ENCODE results near the gene KLF13.
A peak's percentile ranks its signal among the peaks of the same experiment; 100 is the strongest.
"Not testable (repeated sequence)": the region's sequence is repeated elsewhere in the genome, so short reads cannot be mapped to it uniquely, and the experiment has no call there.

Gene KLF13

GRCh38 chr15:31347067-31347975, 20.7 kb downstream of the KLF13 start:
- no peak for DNase-seq

DNA sequence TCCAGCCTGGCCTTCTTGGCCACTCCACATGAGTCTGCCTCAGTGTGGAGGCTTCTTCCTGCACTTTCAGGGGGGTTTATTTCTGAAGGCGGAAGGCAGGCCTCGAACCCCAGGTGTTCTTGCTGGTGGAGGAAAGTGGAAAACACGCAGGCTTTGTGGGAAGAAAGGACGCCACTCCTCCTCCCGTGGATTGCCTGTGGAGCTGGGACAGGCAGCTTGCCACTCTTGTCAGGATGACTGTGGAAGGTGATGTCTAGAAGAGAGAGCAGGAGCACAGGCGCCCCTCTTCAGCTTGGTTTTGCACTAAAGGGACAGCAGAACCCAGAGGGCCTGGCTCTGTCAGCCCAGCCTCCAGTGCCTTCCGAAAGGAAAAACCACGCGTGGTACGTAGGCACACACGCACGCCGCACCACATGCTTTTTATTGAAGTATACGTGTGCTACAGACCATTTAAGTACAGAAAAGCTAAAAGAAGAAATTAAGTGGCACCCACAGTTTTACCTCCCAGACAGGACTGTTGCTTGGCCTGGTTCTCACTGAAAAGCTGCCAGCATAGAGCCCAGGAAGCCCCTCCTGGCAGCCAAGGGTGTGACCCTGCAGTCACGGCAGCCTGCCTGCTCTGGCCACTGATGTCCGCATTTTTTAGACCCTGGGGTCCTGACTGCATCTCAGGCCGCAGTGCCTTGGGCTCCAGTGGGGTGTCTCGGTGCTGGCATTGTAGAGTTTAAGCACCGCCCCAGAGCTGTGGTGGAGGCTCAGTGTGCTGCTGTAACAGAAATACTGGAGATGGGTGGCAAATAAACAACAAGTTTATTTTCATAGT, 21.6 kb downstream of the KLF13 start:
- DNase-seq, result no peak

GRCh38 chr15:31349233-31350141, 22.9 kb downstream of the KLF13 start:
- DNase-seq, result no peak

- no peak for DNase-seq
Measured at GRCh38 chr15:31350771-31351170, 24.1 kb downstream of the KLF13 start.

GRCh38 chr15:31352339-31352751, 25.7 kb downstream of the KLF13 start:
- DNase-seq, result no peak

DNA sequence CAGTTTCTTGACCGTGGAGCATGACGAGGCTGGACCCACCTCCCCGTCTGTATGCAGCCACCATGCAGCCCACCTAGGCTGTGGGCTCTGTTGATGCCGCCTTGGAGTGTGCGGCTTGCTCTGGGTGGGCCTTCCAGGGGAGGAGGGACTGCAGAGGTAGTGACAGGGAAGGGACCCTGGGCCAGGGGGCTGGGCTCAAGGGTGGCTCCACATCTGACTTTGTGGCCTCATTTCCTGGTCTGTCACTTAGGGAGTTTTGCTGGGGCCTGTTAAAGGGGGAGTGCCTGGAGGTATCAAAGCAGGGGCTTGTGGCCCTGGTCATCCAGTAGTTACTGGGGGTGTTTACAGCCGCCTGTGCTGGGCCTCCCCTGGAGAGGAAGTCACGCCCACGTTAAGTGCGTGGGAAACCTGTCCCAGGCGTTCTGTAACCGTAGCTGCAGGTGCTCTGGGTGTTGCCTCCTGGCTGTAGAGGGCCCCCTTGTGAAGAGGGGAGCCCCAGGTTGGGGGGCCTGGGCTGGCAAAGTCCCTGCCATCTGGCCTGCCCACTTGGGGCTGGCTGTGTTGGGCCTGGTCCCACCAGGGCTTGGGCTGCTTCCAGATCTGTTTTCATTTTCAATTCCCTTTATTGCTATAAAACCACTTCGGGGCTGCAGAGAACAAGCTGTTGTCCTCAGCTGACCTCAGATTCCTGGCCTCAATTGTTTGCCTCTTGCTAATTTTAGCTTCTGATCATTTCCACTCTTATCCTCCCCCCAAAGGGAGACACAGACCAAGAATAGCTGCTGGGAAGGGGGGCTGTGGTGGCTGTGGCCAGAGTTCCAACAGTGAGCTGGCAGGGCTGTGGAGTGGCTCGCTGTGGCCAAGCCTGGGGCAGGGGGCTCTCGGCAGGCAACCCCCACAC, 26.5 kb downstream of the KLF13 start:
- peak; percentile 65 for DNase-seq

DNA sequence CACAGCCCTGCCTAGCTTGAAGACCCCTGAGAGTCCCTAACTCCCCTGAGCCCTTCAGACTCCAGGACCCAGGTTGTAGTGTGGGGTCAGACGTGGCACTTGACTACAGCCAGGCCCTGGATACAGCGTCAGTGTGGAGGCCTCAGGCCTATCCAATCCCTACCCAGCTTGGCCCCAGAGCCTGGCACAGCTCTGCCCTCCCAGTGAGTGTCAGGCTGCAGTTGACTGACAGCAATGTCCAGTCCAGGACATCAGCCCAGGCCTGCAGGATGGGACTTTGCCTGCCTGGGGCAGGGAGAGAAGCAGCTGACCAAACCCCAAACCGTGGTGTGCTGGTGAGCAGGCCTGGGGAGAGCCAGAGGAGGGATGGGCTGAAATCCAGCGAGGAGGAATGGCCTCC, 27.3 kb downstream of the KLF13 start:
- no peak for DNase-seq

- not testable (repeated sequence) for DNase-seq
Measured at GRCh38 chr15:31356097-31356496, 29.5 kb downstream of the KLF13 start.

DNA sequence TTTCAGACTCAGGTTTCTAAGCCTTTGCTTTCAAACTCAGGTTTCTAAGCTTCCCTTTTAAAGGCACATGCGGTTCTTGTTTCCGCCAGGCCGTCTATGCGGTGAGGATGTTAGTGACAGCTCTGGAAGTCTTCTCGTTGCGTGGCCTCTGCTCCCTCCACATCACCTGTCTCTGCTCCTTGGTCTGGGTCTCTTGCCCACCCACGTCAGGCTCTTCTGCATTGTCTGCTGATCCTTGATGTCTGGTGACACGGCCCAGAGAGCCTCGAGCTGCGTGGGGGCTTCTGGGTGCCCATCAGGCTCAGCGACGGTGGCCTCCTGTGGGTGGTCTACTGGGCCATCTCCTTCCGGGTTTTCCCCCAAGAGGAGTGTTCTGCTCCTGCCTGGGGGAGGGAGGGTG, 30.5 kb downstream of the KLF13 start:
- peak; percentile 62 for DNase-seq

GRCh38 chr15:31358163-31358562, 31.5 kb downstream of the KLF13 start:
- DNase-seq, result no peak

DNA sequence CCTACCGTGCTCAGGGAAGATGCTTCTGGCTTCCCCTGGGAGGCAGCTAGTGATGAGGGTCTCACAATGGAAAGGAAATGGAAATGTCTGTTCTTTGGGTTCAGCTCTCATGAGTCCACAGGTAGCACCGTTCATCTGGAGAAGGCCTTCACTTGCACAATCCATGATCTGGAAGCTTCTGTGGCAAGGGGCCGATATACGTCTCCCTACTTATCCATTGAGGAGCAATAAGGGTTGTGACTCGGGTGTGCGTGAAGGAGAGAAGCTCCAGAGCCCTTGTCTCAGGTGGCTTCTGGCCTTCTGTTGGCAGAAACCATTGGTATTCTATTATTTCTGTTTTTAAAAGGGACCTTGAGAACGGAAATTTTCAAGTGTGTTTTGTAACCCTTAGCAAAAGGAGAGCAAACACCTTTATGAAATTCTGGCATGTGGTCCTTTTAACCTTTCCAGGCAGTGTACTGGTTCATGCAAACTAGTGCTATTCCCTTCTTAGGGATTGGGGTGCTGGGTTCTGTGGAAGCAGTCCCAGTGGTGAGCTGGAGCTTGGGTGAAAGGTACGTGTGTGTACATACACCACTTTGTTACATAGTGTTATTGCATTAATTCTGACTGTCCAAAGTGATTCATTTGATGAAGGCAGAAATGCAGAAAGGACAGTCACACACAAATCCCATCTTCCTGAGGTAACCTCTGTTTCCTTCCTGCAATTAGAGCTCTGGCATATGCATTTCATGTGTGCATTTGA, 32.5 kb downstream of the KLF13 start:
- peak; percentile 8 for DNase-seq

GRCh38 chr15:31359702-31360111, 33.1 kb downstream of the KLF13 start:
- DNase-seq, result no peak

GRCh38 chr15:31360158-31360561, 33.5 kb downstream of the KLF13 start:
- DNase-seq, result no peak

DNA sequence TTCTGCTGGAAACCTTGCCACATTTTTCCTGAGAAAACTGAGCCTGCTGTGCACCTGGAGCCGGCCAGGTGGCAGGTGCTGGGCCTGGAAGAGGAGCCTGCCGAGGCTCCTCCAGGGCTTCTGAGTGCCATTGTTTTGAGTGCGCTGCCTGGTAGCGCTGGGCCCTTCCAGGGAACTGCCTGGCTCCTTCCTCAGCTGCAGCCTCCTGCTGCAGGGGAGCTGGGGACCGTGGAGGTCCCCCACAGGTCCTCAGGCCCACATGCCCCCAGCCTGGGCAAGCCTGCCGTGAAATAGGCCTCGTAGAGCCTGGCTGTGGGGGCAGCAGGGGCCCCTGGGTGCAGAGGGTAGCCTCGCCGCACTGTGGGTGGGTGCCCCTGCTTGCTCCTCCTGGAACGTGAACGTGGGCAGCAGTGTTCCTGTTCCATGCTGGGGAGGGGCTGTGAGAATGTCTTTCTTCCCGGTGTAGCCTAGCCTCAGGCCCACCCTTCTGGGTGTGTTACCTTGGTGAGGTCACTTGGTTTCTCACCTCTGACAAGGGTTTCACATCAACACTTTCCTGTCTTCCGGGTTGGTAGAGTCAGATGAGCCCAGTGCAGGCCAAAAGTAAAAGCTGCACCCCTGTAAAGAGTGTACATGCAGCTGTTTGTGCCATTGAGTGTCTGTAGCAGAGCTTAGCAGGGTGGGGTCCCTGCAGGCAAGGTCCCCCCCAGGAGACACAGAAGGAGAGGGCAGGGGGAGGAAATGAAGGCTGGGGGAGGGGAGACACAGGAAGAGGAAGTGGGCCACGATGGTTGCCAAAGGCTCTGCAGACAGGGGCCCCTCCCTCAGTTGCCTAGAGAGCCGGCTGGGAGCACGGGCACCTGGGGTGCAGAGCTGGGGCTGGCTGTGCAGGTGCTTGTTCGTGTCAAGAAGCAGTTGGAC, 34.5 kb downstream of the KLF13 start:
- peak; percentile 51 for DNase-seq

DNA sequence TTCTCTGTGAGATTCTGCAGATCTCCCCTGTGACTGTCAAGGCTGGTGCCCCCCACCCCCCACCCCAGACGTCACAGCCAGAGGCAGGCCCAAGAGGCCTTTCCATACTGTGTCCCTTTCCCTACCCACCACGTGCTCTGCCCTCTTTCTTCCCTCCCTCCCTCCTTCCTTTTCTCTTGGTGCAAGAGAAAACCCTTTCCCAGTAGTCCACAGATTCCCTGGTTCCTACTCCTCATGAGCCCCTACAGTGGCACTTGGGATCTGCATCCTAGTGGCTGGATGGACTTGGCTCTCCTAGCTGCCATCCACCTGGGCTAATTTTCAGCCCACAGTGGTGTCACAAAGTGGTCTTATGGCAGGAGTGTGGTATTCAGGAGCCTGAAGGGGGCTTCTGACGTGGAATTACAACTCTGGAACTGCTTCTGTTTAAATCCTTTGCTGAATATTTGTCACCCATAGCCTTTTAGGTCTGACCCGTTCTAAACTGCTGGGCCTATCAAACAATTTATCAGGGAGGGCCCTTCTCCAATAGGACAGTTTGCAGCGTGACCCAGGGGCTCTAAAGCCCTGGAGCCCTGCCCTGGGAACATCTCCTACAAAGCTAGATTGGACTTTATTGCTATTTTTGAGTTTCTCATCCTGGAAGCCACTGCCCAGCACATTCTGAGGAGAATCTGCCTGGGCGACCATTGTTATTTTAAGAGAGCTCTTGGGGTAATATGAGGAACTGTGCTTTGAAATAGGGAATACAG, 35.3 kb downstream of the KLF13 start:
- no peak for DNase-seq

DNA sequence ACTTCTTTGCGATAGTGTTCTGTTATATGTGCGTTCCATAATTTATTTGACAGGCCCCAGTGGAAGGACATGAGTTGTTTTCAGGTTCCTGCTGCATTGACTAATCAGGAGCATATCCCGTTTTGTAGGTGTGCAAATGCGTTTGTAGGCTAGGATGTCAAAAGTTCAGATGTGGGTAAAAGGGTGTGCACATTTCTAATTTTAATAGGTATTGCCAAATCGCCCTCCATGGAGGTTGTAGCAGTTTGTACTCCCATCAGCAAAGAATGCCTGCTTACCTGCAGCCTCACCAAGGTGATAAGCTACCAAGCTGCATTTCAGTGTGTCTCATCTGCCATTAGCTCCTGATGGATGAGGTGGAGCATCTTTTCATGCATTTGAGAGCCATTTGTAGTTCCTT, 36.3 kb downstream of the KLF13 start:
- no peak for DNase-seq

DNA sequence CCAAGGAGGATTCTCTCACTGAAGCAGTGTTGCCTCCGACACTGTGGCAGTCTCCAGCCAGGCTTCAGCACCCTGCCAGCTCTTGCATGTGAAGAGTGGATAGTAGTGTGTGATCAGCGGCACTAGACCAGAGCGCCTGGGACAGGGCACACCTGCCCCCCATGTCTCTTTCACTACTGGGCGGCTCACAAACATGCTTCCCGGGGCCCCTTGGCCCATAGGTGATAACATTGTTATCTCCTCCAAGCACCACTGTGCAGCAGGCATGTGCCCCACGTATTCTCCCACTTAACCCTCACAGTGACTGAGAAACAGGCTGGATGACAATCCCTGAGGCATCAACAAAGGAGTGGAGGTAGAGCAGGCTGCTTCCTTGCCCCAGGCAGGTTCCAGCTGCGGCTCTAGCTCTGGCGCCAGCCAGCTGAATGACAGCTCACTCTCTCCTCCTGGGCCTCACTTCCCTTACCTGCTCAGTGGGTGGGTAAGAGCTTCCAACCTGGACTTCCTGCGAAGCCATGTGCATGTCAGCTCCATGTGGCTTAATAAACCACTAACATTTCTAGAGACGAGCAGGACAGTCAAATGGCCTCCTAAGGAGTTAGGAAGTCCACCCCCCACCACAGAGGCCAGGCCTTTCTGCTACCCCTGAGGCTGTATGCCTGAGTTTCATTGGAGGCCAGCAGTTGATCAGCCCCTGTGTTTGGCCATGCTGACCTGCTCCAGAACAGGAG, 37.8 kb downstream of the KLF13 start:
- no peak for DNase-seq

DNA sequence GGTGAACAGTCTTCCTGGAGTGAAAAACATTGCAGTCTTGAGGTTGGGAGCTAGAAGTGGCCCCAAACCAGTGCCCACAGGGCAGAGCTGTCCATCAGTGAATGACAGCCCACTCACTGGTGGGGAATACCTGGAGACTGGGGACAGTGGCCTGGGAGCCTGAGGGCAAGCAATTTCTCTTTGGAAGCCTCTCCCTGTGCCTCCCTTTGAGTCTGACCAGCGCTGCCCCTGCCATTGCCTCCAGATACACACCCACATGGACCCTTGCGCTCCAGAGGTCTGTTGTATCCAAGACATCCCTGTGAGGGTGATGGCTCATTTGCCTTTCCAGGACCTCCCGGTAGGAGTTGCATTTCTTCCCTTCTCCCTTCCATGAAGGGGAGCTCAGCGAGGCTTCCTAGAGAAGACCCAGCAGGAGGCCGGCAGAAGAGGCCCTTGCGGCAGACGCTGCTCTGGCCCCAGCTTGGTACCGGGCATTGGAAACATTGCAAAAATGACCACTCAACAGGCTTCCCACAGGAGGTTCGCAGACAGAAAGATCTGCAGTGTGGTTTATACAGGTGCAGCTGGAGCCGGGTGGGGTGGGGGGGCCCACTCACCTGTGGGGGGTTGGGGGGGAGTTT, 38.5 kb downstream of the KLF13 start:
- DNase-seq, result no peak
